COLO668 (cell line): ENCODE measurements around the gene PRKCA.

Source experiments
- DNase-seq: peaks from one replicate; lab custom pipeline; 2025; ENCODE audit not compliant: unreplicated experiment; lab: John Stamatoyannopoulos, UW

The PRKCA gene

DNA sequence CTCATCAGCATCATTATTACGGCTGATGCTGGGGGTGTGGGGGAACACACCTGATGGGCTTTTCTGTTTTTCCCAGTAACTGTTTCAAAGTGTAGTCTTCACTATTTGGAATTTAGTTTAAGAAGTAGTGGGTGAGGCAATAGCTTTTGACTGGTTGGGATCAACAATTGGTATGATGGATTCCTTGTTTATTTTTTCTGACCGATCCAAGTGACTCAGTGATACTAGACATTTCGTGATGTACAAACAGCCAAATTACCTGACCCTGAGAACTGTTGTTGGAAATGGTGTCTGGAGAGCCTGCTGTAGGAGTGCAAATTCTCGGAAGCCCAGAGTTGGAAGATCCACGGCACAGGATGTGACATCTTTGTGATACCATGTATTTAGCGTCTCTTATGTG, 204.2 kb downstream of the PRKCA start:
- DNase-seq, result no peak

- no peak for DNase-seq
These were observed 204.9 kb downstream of the PRKCA start for GRCh38 chr17:66507103-66507923.

DNA sequence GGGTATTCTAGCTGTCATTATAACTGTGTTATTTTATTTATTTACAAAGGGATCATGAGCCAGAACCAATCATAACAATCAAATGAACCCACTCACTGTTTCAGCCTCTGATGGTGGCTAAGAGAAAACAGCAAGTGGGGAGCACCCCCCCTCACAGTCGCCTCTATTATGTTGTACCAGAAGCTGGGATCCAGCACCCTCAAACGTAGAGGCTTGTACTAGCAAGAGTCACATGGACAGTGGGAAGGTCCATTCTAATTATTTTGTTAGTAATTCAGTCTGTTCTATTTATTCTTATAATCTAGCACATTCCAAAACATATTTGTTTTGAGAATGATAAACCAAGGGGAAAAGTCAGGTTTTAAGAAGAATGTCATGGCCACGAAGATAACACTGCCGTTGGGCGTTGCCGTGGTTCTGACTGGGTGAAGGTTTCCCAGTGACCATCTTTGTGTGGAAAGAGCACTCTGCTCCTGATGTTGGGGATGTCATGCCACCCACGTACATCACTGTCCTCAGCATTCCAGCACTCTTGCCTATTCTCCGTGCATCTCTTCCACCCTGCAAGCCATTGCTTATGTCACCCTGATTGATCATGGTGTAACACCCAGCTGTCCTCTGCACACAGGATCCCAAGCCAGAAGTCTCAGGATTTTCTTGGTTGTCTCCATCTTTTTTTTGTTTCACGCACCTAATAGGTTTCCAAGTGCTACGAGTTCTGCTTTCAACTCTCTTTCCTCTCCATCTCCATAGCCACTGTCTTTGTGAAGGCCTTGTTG, 205.8 kb downstream of the PRKCA start:
- no peak for DNase-seq

- DNase-seq, result peak; percentile 18
These were observed 206.8 kb downstream of the PRKCA start for GRCh38 chr17:66508896-66509844.

- no peak for DNase-seq
These were observed 207.5 kb downstream of the PRKCA start for GRCh38 chr17:66509926-66510325.

- DNase-seq, result no peak
These were observed 208.7 kb downstream of the PRKCA start for GRCh38 chr17:66511135-66511534.

- no peak for DNase-seq
These were observed 211.9 kb downstream of the PRKCA start for GRCh38 chr17:66514227-66514806.

DNA sequence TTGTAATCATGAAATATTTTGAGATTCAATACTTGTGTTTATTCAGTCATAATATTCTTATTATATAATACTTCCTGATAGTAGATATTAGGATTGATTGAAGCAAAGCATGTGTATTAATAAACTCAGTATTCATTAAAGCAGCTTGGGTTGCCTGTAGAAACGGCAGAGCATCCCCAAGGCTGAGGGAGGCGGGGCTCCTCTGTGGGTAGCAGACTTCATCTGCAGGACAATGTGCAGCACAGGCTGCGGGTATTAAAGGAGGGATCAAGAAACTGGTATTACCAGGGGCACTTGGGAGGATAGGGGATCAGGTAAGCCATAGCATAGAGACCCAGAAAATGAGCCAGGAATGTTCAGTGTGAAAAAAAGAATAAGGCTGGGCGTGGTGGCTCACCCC, 213.6 kb downstream of the PRKCA start:
- DNase-seq, result no peak

- no peak for DNase-seq
These were observed 215.1 kb downstream of the PRKCA start for GRCh38 chr17:66517336-66518009.

GRCh38 chr17:66518108-66518507, 215.7 kb downstream of the PRKCA start:
- DNase-seq, result no peak

- no peak for DNase-seq
These were observed 216.3 kb downstream of the PRKCA start for GRCh38 chr17:66518677-66519076.

- no peak for DNase-seq
These were observed 216.7 kb downstream of the PRKCA start for GRCh38 chr17:66519154-66519553.

DNA sequence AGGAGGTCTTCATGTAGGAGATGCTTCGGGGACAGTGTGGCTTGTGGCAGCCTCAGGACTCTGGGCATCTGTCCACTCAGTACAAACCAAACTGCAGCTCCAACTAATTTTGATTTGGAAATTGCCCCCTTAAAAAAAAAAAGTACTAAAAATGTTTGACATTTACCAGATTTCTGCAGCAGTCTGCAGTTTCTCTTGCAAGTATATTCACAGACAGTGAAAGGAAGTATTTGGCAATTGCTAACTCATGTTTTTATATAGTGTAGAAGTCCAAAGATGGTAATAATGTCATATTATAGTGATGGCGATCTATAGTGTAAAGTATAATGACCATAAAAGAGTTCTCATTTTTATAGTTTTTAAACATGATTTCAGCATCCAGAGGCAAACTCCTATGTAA, 218.6 kb downstream of the PRKCA start:
- DNase-seq, result no peak

DNA sequence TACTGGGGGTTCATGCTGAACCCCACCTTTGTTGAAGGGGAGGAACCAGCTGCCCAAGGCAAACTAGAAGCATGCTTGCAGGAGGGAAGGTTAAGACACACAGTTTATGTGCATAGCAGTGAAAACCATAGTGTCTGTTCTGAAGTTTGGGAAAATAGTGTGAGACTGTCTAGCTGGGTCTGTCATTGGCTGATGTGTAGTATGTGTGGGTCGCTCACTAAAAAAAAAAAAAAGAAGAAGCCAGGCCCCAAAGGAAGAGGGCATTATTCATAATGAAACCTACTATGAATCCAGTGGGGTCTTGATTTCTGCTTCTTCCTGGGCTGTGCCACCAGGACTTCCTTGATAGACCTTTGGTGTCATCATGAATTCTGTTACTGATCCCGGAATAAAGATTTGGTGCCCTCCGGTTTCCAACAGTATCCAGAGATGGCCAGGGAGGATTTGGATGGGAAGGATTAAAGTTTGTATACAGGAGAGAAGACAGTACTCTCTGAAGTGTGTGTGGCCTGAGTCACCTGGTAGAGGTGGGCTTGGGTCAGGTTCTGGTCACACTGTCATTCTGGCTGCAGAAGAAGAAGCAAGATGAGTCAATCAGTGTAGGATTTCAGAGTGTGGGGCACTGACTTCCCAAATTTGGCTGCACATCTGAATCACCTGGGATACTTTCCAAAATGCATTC, 220.3 kb downstream of the PRKCA start:
- DNase-seq, result no peak

- no peak for DNase-seq
These were observed 221.2 kb downstream of the PRKCA start for GRCh38 chr17:66523378-66524200.

DNA sequence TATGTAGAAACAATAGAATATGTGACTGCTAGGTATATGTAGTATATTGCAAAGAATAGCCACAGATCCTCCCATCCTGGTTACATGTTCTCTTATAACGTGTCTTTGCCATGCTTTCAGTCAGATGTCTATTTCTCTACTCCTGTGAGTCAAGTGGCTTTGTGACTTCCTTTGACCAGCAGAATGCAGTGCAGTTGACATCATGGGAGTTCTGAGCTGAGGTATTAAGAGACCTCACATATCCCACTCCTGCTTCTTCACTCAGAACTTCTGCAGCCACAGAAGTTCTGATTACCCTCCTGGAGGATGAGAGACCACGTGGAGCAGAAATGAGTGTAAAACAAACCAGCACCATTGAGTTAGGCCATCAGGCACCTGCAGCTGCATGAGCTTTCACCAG, 222.5 kb downstream of the PRKCA start:
- DNase-seq, result no peak

GRCh38 chr17:66525338-66525737, 222.9 kb downstream of the PRKCA start:
- DNase-seq, result no peak

- no peak for DNase-seq
These were observed 224.4 kb downstream of the PRKCA start for GRCh38 chr17:66526827-66527226.

DNA sequence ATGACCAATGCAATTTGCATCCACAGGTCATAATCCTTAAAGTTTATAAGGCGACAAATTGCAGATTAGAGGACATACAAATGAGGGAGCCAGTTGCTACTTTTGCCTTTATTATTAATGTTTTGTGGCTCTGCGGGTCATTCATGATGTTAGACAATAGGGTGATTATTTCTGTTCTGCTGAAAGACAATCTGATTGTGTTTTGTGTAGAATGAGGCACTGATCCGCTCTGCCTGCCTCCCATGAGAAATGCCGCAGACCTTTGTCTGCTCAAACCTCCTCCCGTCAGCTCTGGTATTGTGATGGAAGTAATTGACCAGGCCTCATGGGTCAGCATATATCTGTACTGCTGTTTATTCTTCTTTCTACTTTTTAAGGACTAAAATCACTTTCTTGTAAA, 224.9 kb downstream of the PRKCA start:
- DNase-seq, result no peak
